Activated CD4-positive, alpha-beta T cell treated with anti-CD3 and anti-CD28 coated beads, Interleukin-2, Interleukin-4, amounts not matched to agents 100 ng/mL and 50 ng/mL, durations not matched to agents 16 hours and 8 hours (primary cell): ENCODE measurements around the gene KLHL26.
"Not testable (repeated sequence)": the region's sequence is repeated elsewhere in the genome, so short reads cannot be mapped to it uniquely, and the experiment has no call there.

Experiments used
- DNase-seq: peaks from one replicate; pipeline ENCODE4 v3.0.0-alpha.2; 2020; ENCODE audit warnings: low spot score

Gene KLHL26

GRCh38 chr19:18636969-18637629, at the start of gene KLHL26:
Gene KLHL26 (plus strand): TSS chr19:18637028. CDS start chr19:18637055, 27 bp downstream.
- DNase-seq = no peak

- no peak for DNase-seq
Measured at GRCh38 chr19:18587561-18587960, 49.3 kb upstream of the KLHL26 start.

- no peak for DNase-seq
Measured at GRCh38 chr19:18587962-18588610, 48.7 kb upstream of the KLHL26 start.

- DNase-seq = peak; percentile 88
Measured at GRCh38 chr19:18588611-18589379, 48.0 kb upstream of the KLHL26 start, which contains the start of gene REX1BD. Gene REX1BD (plus strand): TSS chr19:18588798. CDS start chr19:18588802, 4 bp downstream.

- DNase-seq = peak; percentile 57
Measured at GRCh38 chr19:18589380-18590272, 47.2 kb upstream of the KLHL26 start.

GRCh38 chr19:18590273-18591272, 46.3 kb upstream of the KLHL26 start:
- peak; percentile 39 for DNase-seq

GRCh38 chr19:18591735-18592385, 45.0 kb upstream of the KLHL26 start:
- DNase-seq = no peak

GRCh38 chr19:18592732-18593131, 44.1 kb upstream of the KLHL26 start:
- not testable (repeated sequence) for DNase-seq

- no peak for DNase-seq
Measured at GRCh38 chr19:18593367-18594095, 43.3 kb upstream of the KLHL26 start.

GRCh38 chr19:18594096-18594823, 42.6 kb upstream of the KLHL26 start:
- peak; percentile 62 for DNase-seq

- DNase-seq = no peak
Measured at GRCh38 chr19:18594824-18595373, 41.9 kb upstream of the KLHL26 start.

GRCh38 chr19:18595475-18595874, 41.4 kb upstream of the KLHL26 start:
- DNase-seq = no peak

GRCh38 chr19:18596752-18597157, 40.1 kb upstream of the KLHL26 start:
- DNase-seq = no peak

- DNase-seq = no peak
Measured at GRCh38 chr19:18597809-18598660, 38.8 kb upstream of the KLHL26 start.

- DNase-seq = no peak
Measured at GRCh38 chr19:18599485-18599884, 37.3 kb upstream of the KLHL26 start.

GRCh38 chr19:18600692-18601397, 36.0 kb upstream of the KLHL26 start:
- DNase-seq = not testable (repeated sequence)

- DNase-seq = no peak
Measured at GRCh38 chr19:18601875-18602274, 35.0 kb upstream of the KLHL26 start.
